Measurements from ENCODE around the gene SEC16A. TPM values are rescaled to one million over a fixed set of nuclear protein-coding genes. Genes with fewer than 3 reads are reported as not detected.

Gene SEC16A
- total RNA-seq, 1 experiment from 2014 or later: 15.4 TPM

DNA sequence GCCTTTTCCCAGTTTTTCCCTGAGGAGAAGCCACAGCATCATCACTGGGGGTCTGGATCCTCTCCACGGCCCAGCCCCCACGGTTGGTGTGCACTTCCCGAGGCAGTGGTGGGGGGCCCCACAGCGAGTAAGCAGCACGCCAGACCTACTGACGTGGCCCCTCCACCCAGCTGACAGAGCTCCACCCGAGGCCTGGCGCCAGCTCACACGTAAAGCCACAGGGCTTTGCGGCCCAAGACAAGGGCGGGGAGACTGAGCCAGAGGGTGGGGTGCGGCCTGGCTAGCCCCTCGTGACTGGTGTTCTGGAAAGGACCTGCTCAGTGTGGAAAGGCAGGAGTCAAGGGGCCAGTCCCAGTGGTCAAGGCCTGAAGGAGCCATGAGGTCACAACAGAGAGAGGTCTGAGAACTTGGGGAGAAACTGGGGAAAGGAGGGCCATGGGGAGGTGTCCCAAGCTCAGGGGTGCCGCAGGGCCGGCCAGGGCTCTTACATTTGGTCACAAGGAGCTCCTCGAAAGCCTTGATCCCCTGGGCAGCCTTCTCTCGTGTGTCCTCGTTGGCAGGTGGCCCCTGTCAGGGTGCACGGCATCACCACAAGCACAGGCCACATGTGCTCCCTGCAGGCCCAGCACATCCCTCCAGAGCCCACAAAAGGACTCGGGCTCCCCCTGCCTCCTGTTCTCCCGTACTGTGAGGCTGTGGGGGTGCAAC, 88.4 kb downstream of the SEC16A start:
- H3K36me3 ChIP-seq: peaks cover 77% of the 10 kb centered on the region
- peaks cover 9% of the 10 kb centered on the region for H3K4me1 ChIP-seq (replicated peaks)

DNA sequence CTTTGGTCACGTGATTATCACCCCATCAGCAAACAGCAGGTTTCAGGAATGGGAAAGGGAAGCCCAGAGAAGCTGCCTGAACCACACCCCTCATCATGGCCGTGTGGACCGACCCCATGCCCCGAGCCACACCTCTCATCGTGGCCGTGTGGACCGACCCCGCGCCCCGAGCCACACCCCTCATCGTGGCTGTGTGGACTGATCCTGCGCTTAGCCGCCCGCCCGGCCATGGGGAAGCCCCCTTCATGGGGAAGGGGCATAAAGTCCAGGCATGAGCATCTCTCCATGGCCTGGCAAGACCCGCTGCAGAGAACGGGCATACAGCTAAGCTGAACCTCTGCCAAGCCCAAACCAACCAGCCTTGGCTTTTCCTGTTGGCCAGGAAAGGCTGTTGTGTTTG, 89.3 kb downstream of the SEC16A start:
- Histone ChIP-seq H3K27ac (no peak overlapping the region), H3K27me3 (replicated peaks) (no peaks in the 10 kb centered on the region), H3K36me3 (peaks cover 81% of the 10 kb centered on the region), H3K4me3 (no peak overlapping the region), H3K4me1 (replicated peaks) (no peaks in the 10 kb centered on the region; the same call in 1 of the 2 replicates), H3K9me3 (replicated peaks) (no peaks in the 10 kb centered on the region)
- no peak for DNase-seq (ENCODE audit: low read depth in 1 of 2, low spot score in 2 of 2)

More for the DNA sequence above, 88.4 kb downstream of the SEC16A start:
- DNase-seq (ENCODE audit: low read depth in 1 of 2, low spot score in 2 of 2): no peak
- H3K4me3 ChIP-seq: no peak overlapping the region
- no peak overlapping the region for H3K27ac ChIP-seq
- H3K27me3 ChIP-seq (replicated peaks): no peaks in the 10 kb centered on the region
- no peaks in the 10 kb centered on the region for H3K9me3 ChIP-seq (replicated peaks)

DNA sequence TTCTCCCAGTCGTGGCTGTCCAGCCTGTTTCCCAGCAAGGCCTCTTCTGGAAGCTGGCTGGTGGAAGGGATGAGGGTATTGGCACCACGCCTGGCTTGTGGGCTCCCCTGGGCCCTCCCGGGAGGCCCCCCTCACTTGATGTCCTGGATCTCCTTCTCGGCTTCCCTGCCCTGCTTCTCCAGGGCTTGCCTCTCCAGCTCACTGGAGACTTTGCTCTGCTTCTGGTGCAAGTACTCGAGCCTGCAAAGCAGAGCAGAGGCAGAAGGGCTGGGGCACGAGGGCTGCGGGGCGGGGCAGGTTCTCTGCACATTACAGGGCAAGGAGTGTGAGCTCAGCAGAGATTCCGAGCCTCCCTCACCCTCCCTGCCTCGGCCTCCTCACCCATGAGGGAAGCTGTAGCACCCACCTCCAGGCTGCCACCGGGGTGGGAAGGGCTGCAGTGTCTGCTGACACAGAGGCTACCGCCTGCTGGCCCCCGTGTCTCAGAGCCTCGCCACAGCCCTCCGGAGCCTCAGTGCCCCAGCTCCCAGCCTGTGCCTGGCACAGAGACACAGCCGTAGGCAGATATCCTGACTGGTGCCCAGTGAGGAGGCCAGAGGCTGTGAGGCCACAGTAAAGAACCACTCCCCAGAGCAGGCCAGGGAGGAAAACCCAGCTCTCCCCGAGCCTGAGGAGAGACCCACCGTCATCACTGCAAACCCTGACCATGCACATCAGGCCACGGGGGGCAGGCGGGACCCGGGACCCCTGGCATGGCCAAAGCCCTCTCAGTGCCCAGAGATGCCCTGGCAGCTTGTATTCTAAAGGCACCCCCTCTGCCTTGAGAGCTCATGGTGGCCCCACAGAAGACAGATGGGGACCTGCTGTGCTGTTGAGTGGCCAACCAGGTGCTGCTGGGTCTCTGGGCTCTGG, 90.0 kb downstream of the SEC16A start:
- no peaks in the 10 kb centered on the region for H3K4me1 ChIP-seq (replicated peaks)

DNA sequence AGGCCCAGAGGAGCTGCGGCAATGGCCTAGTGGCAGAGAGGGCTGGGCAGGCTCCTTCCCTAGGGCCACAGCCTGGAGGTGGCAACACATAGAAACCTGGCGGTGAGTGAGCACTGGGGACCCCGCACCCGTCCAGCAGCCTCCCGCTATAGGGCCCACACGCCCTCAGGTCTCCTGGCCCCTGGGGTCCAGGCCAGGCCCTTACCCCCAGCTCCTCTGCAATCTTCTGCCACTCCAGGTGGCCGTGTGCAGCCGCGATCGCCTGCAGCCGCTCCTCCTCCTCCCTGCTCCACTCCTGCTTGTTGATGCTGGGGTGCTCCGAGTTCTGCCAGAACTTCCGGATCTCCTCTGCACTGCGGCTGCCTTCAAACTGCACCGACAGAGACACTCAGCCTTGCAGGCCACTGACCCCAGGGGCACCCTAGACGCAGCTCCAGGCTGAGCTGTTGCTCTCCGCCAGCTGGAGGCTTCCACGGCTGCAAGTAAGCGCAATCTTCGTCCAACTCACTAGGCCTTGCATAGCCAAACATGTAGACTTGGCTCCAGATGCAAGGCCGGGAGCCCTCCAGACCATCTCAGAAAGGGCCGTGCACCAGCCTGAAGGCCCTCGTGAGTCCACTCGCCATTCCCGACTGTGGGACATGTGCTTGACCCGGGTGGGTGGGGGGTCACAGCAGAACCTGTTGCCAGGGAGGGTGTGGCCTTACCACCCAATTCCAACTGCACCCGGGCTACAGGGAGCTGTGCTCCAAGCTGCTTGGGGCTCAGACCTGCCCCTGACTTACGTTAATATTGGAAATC, 90.9 kb downstream of the SEC16A start:
- H3K27ac ChIP-seq: no peak overlapping the region
- H3K9me3 ChIP-seq (replicated peaks): no peaks in the 10 kb centered on the region
- H3K4me3 ChIP-seq: no peak overlapping the region
- peaks cover 84% of the 10 kb centered on the region for H3K36me3 ChIP-seq
- DNase-seq (ENCODE audit: low read depth in 1 of 2, low spot score in 2 of 2): no peak
- no peaks in the 10 kb centered on the region for H3K4me1 ChIP-seq (replicated peaks)
- H3K27me3 ChIP-seq (replicated peaks): no peaks in the 10 kb centered on the region

More for the DNA sequence above, 90.0 kb downstream of the SEC16A start:
- Histone ChIP-seq H3K9me3 (replicated peaks) (no peaks in the 10 kb centered on the region), H3K27ac (no peak overlapping the region), H3K4me3 (no peak overlapping the region), H3K27me3 (replicated peaks) (no peaks in the 10 kb centered on the region), H3K36me3 (peaks cover 79% of the 10 kb centered on the region)
- no peak for DNase-seq (ENCODE audit: low read depth in 1 of 2, low spot score in 2 of 2)

Other genes with a start within 250 kb of the SEC16A start
- gene QSOX2, start 237.2 kb downstream of the SEC16A start, total RNA-seq (2014; rRNA removed; shearing (Covaris generic)): 19.3 and 22.0 TPM in 2 replicates
- gene CCDC187, start 178.9 kb downstream of the SEC16A start, total RNA-seq (2014; rRNA removed; shearing (Covaris generic)): not detected in 2 replicates
- 63.0 and 90.4 TPM in 2 replicates for gene GPSM1, start 155.5 kb downstream of the SEC16A start, total RNA-seq (2014; rRNA removed; shearing (Covaris generic))
- 43.0 and 79.2 TPM in 2 replicates for gene DNLZ, start 119.3 kb downstream of the SEC16A start, total RNA-seq (2014; rRNA removed; shearing (Covaris generic))
- 0.16 and 0.32 TPM in 2 replicates for gene CARD9, start 109.4 kb downstream of the SEC16A start, total RNA-seq (2014; rRNA removed; shearing (Covaris generic))
- gene SNAPC4, start 82.9 kb downstream of the SEC16A start, total RNA-seq (2014; rRNA removed; shearing (Covaris generic)): 3.7 and 6.3 TPM in 2 replicates
- 25.3 and 34.8 TPM in 2 replicates for gene ENTR1, start 72.4 kb downstream of the SEC16A start, total RNA-seq (2014; rRNA removed; shearing (Covaris generic))
- gene PMPCA, start 72.4 kb downstream of the SEC16A start, total RNA-seq (2014; rRNA removed; shearing (Covaris generic)): 47.9 and 58.4 TPM in 2 replicates
- 10.0 and 11.7 TPM in 2 replicates for gene INPP5E, start 43.2 kb downstream of the SEC16A start, total RNA-seq (2014; rRNA removed; shearing (Covaris generic))
- gene NOTCH1, start 63.0 kb upstream of the SEC16A start, total RNA-seq (2014; rRNA removed; shearing (Covaris generic)): 6.0 and 8.0 TPM in 2 replicates
- 0.08 TPM in 1 of 2 replicates, not detected in the other for gene EGFL7, start 179.9 kb upstream of the SEC16A start, total RNA-seq (2014; rRNA removed; shearing (Covaris generic))
- gene AGPAT2, start 204.4 kb upstream of the SEC16A start, total RNA-seq (2014; rRNA removed; shearing (Covaris generic)): 30.1 and 34.0 TPM in 2 replicates
- gene DIPK1B, start 229.5 kb upstream of the SEC16A start, total RNA-seq (2014; rRNA removed; shearing (Covaris generic)): not detected in 2 replicates